ENCODE measurements around the gene CADPS2. TPM values are rescaled to one million over a fixed set of nuclear protein-coding genes. Genes with fewer than 3 reads are reported as not detected.

CADPS2 gene
- total RNA-seq, 1 donor from 2014 or later, result 9.8 TPM

DNA sequence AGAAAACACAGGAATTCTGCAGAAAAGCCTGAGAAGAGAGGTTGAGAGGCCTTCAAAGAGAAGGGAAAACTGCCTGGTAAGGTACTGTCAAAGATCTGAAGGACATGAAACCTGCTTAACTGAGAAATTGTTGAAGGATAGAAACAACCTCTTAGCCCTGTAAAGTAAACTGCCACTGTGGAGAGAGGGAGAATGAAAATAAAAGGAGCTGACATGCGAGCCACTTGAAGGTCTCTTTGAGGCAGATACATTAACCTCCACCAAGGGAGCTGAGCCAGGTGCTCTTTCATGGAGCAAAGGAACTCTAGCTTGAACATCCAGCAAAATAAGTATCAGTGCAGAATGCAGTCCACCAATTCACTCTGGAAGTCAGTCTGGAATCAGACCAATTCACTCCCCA lies 472.9 kb downstream of the CADPS2 start:
- FAIRE-seq (no peak), DNase-seq (ENCODE audit: low spot score in 2 of 2) (no peak)

DNA sequence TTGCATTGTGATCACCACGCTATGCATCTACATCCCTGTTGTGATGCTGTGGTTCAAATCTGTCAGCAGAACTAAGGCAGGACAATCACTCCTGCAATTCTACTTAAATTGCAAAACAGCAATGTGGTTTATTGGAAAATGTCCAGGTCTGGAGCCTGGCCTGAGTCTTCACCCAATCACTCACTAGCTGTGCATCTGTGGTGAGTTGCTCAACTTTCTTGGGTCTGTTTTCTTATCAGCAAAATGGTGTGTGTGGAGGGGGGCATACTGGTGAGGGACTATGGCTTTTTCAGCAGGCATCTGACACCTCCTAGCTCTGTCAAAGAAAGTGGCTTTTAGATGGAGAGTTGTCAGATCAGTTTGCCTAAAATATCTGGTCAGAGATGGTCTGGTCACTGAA lies 473.4 kb downstream of the CADPS2 start:
- no peak for FAIRE-seq
- no peak for DNase-seq (ENCODE audit: low spot score in 2 of 2)

DNA sequence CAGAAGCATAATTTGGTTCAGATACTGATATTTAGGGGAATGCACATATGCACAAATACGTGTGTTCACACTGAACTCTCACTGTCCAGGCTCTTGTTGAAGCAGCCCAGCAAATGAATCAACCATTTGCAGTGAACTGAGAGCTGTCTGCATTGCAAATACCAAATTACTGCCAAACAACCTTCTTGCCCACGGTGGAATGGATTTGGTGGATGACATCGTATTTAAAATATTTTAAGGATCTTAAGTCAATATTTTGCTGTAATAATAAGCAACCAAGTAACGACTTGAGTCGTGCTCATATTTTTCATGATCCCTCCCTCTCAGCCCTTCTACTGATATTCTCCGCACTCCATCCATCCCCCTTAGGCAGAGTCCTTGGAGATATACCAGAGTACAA lies 473.8 kb downstream of the CADPS2 start:
- FAIRE-seq, result no peak
- no peak for DNase-seq (ENCODE audit: low spot score in 2 of 2)

DNA sequence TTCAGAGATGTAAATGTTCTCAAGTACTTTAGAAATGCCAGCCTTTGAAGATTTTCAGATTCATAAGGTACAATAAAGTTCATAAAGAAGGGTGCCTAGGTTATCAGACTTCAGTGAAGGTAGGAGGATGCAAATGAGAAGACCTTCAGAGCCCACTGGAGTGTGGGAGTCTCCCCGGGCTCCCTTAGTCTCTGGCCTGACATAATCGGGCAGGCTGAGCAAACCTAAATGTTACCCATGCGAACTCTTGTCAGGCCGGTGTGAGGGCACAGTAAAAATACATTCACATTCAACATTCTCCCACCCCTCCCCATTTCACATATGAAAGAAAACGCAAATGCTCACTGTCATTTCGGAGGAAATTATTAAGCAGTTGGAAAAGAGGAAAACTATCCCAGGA lies 479.1 kb downstream of the CADPS2 start:
- no peak for FAIRE-seq

DNA sequence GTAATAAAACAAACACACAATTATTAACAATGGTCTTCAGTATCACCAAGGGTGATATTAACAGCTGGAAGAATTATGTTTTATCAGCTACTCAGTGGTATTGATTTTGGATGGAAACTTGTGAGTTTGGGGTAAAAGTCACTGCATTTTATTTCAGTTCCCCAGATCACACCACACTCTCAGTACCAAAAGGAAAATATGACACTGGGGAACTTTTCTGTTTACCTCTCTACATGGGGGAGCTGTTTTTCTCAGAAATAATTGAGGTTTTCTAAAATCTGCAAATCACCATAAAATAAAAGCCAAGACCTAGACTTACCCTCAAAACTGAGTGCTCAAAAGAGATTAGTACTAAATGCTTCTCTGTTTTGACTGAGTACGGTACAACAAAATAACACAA lies 483.1 kb downstream of the CADPS2 start:
- no peak for DNase-seq (ENCODE audit: low spot score in 2 of 2)
- no peak for FAIRE-seq

More for the DNA sequence above, 479.1 kb downstream of the CADPS2 start:
- DNase-seq (ENCODE audit: low spot score in 2 of 2), result no peak

DNA sequence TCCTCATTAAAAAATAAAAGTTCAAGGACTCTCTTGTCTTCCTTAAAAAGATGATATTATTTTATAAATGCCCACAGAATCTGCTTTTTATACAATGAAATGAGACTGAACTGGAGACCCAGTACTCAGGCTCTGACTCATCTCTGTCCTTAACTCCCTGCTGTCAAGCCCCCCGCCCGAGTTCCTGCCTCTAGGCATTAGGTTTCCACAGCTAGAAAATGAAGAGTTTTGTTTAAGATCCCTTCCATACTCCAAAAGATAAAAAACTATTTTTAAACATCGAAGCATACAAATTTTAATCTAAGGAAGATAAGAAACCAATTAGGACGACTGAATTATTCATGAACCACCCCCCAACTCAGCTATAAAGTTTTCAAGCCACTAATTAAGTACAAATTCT lies 484.0 kb downstream of the CADPS2 start:
- no peak for DNase-seq (ENCODE audit: low spot score in 2 of 2)
- no peak for FAIRE-seq

DNA sequence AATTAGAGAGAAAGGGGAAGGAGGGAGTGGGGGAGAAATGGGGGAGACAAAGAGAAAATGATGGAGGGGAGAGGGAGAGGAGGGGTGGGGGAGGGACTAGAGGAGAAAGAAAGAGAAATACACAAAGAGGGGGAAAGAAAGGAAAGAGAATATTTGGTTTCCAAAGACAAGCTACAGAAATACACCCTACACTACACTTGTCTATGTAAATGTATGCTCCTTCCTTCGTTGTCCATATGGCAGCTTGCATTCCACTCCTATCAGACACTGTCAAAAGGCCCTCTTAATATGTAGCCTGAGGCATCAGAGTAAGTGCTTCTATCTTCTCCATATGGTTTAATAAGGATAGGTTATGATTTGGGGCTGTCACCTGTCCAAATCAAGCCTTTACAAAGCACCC lies 488.9 kb downstream of the CADPS2 start:
- DNase-seq (ENCODE audit: low spot score in 2 of 2), result no peak

DNA sequence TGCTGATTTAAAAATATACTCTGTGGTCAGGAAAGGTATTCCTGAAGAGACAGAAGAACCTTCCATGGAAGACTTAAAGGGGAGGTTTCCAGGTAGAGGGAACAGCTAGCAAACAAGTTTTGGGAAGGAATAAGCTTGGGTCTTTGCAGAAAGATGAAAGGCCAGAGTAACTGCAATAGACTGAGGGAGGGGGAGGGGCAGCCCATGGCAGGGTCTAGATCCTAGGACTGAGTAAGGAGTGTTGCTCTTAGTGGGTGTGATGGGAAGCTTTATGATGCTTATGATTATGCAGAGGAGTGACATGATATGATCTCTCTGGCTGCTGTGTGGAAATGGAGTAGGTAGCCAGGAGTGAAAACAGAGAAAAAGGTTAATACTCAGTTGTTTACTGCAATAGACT lies 491.7 kb downstream of the CADPS2 start:
- DNase-seq (ENCODE audit: low spot score in 2 of 2) (no peak), FAIRE-seq (no peak)

More for the DNA sequence above, 488.9 kb downstream of the CADPS2 start:
- FAIRE-seq, result no peak

DNA sequence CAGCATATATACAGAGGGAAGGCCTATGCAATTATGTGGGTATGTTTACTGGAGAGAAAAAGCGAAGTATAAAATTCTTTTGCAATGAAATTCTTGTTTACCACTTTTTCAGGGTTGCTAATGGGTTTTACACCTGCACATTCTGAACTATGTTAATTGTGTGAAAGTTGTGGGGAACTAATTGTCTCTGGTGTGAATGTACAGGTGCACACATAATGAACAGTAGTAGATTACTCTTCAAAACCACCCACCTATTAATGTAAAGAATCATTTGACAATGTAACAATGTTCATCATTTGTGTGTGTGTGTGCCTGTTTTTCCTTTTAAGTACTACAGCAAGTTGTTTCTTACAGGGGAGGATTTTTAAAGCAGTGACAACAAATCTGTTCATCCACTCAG lies 501.7 kb downstream of the CADPS2 start:
- DNase-seq (ENCODE audit: low spot score in 2 of 2) (no peak), FAIRE-seq (no peak)

DNA sequence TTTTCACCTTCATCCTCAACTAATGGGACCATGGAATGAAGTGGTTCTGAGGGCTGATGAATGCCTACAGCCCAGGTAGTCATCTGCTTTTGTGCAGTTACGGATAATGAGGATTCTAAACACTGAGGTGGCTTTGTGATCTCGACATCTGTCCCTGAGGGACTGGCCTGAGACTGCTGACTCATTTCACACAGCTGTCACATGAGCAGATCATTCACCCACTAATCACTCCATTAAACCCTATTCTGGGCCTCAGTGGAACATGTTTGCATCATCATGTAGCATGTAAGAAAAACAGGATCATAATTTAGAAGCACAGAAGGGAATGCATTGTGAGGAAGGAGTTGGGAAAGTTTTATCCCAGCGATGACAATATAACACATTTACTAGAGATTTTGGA lies 502.3 kb downstream of the CADPS2 start:
- DNase-seq (ENCODE audit: low spot score in 2 of 2), result no peak
- no peak for FAIRE-seq

DNA sequence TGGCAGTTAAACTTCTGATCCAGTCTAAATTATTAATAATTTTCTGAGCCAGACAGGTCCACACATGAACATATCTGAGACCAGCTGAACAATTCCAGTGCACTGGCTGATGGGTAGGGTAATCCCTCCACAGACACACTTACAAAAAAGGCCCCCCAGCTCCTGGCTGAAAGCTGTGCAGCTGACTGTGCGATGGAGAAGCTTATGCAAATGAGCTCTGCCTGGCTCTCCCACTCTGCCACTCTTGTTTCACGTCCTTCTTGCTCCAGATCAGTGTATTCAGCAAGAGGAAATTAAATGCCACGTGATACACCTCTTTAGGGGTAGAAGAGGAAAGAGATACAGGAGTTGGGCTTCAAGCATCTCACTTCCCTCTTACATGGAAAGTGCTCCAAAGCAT lies 505.3 kb downstream of the CADPS2 start:
- FAIRE-seq (no peak), DNase-seq (ENCODE audit: low spot score in 2 of 2) (no peak)

DNA sequence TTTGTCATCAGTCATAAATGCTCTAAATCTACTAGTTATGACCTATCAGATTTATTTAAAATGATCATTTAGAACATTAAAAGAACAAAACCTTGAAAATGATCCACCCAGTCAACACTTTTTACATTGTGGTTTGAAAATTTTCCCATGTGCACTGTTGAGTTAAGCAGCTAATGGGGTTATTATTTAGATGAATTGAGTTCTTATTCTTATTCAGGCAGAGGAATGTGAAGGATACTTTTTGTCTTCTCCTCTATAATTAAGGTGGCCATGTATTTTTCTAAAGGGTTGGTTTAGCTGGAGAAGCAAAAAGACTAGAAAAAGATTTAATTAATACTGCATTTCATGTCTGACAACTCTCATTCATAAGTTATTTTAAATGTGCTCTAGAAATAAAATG lies 506.8 kb downstream of the CADPS2 start:
- no peak for FAIRE-seq
- DNase-seq (ENCODE audit: low spot score in 2 of 2), result no peak

DNA sequence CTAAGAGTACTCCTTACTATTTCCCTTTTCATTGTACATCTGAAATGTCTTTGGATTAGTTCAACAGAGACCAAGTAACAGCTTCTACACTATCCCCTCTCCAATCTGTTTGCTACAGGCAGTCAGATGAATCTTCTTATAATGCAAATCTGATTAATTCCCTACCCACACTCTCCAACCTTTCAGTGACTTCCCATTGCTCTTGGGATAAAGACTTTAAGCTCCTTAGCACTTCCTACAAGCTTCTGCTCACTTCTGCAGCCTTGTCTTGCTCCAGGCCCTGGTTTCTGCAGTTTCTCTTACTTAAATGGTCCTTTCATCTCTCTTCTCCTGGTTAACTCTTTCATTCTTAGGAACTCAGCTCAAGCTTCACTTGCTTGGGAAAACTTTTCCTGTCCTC lies 516.5 kb downstream of the CADPS2 start:
- FAIRE-seq, result no peak

DNA sequence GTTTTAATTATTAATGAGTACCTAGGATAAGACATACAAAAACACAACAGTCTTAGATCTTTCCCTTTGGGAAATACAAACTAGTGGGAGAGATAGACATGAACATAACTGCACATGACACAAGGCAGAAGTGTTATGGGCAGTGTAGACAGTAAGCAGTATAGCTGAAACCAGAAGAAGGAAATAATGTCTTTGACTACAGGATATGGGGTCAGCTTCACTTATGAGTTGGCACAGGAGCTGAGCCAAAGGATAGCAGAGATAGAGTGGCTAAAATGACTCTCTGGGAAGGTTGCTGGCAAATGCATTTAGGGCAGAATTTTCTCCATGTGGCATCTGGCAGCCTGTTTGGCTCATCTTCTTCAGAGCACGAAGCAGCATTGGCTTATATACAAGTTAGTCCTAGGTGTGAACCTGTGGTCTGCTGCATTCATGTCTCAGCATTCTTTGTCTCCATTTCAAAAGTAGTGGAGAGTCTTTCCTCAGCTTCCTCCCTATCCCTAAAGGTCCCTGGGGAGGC lies 521.4 kb downstream of the CADPS2 start:
- FAIRE-seq (no peak), DNase-seq (ENCODE audit: low spot score in 2 of 2) (no peak)

More for the DNA sequence above, 516.5 kb downstream of the CADPS2 start:
- no peak for DNase-seq (ENCODE audit: low spot score in 2 of 2)

DNA sequence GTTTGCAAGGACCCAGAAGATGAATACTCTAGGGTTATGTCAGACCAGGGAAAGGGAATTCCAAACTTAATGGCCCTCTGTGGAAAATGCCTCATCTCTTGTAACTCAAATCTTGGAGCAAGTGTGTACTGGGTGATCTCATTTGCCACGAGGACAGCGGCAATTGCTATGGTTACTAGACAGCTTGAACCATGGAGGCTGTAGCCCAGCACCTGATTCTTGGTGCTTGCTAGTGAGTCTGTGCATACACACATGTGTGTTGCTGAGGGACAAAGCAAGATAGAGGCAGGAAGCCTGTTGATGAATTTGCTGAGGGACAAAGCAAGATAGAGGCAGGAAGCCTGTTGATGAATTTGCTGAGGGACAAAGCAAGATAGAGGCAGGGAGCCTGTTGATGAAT lies 523.1 kb downstream of the CADPS2 start:
- DNase-seq (ENCODE audit: low spot score in 2 of 2) (no peak), FAIRE-seq (no peak)

DNA sequence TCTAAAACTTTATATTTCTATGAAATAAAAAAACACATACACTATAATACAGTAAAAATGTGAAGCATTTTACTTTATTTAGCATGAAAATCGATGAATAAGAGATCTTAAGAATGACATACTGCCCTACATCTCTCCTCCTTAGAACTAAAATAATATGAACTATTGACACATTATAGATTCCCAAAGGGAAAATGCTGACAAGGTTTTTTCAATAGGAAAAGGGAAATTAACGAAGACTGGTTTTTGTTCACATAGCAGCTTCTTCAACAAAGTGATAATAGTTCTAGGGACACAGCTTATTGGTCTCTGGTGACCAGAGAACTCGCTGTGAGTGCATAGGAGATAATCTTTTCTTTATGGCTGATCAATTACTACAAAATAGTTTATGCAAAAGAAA lies 523.8 kb downstream of the CADPS2 start:
- no peak for DNase-seq (ENCODE audit: low spot score in 2 of 2)
- FAIRE-seq, result no peak

DNA sequence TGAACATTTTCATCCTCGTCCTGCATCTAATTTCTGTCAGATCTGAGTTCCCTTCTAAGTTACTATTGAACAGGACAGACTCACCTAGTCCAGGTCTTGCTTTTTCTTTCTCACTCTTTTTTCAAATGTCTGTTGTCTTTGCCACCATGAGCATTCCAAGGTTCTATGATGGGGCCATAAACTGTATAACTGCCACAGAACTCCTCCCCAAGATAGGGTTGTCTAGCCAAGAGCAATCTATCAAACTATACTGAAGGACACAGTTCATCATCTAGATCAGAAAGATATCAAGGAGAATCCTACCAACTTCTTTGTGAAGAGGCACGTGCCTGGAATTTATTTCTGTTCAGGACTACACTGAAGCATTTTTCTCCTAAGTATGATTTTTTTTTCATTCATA lies 531.6 kb downstream of the CADPS2 start:
- FAIRE-seq (no peak), DNase-seq (ENCODE audit: low spot score in 2 of 2) (no peak)

DNA sequence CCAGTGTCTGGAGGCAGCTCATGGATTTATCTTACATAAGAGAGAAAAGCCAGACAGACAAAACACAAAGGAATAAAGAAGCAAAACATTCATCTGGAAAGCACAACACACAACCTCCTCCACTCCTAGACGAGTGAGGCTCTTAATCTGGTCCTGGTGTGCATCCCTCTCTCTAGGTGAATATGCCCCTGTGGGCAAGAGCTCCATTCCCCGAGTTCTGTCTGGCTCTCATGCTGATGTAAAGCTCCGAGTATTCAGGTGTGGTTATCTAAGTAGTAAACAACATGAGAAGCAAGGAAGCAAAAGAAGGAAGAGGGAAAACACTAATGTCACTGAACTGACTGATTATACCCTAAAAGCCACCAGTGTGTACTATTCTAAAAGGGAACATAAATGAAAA lies 533.8 kb downstream of the CADPS2 start:
- FAIRE-seq, result no peak

DNA sequence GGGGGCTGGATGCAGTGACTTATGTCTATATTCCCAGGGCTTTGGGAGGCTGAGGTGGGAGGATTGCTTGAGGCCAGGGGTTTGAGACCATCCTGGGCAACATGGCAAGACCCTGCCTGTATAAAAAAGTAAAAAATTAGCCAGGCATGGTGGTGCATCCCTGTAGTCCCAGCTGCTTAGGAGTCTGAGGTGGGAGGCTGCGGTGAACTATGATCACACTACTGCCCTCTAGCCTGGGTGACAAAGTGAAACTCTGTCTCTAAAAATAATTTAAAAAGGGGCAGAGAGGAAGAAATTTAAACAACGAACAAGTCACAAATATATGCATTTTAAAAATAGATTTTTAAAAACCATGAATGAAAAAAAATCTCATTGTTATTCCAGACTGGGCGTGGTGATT lies 535.6 kb downstream of the CADPS2 start:
- DNase-seq (ENCODE audit: low spot score in 2 of 2) (no peak), FAIRE-seq (no peak)

More for the DNA sequence above, 533.8 kb downstream of the CADPS2 start:
- DNase-seq (ENCODE audit: low spot score in 2 of 2), result no peak

DNA sequence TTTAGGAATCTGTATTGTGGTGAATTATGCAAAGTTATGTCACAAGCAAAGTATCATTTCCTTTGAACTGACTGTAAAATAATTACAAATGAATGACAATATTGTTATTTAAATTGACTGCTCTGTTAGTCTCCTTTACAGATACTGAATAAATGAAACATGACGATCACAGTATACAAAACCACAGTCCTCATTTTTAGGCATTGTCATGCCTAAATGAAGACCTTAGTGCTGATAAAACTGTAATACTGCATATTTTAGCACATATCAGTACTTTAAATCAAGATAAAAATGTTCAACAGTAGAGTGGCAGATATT lies 542.0 kb downstream of the CADPS2 start:
- no peak for DNase-seq (ENCODE audit: low spot score in 2 of 2)

DNA sequence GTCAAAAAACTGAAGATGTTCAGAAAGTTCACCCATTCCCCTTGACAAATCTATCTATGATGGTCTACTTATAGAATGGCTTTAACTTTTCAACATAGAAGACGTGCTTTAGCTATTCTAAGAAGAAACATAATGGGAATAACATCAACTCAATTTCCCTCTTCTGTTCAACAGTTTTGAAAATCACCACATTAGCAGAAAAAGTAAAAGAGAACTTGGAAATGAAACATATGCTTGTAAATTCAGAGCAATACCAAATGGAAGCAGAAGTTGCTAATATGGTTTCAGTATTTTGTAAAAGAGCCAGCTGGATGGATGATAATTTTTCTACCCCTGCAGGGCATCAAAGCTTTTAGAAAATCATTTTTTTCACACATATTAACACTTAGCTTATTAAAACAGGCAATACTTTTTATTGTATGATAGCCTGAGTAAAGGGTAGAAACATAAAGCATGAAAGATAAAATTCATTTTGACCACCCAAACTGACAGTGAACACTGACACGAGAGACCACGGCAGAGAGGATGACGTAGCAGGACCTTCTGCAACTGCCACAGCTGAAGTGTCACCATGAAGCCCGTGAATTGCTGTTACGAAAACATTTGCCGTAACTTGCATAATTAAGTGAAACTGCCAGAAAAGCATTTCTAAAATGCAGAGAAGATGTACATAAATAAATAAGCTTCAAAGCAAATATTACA lies 542.5 kb downstream of the CADPS2 start:
- FAIRE-seq (no peak), DNase-seq (ENCODE audit: low spot score in 2 of 2) (no peak)

More for the DNA sequence above, 542.0 kb downstream of the CADPS2 start:
- no peak for FAIRE-seq

DNA sequence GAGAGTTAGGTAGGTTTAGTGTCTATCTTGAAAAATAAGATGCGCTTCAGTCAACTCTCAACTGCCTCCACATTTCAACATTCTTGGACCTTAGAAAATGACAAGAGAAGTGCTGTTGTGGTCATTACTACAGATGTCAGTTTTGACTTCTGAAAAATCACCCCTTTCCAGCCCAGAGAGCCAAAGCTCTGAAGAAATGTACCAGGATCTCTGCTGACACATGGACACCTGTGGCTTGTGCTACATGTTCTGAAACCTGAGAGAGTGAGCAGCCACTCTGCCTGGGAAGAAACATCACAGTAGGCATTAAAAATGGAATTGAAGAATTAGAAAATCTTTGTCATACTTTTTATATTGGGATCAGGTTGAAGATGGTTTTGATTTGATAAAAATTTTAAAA lies 545.8 kb downstream of the CADPS2 start:
- no peak for FAIRE-seq
- DNase-seq (ENCODE audit: low spot score in 2 of 2), result no peak

Measured in frontal cortex (tissue), 4 donors.